NT2/D1 (cell line): ENCODE data around the gene MT2A.

Source experiments
- SUZ12 ChIP-seq: IDR thresholded peaks from 2 replicates; pipeline ENCODE4 v1.6.1; 2011; ENCODE audit not compliant: insufficient read length, insufficient read depth; ENCODE audit errors: extremely low read depth
- YY1 ChIP-seq: IDR thresholded peaks from 2 replicates; pipeline ENCODE4 v1.6.1; 2011; ENCODE audit not compliant: insufficient read length, insufficient read depth
- ZNF274 ChIP-seq: IDR thresholded peaks from 2 replicates; pipeline ENCODE4 v1.6.1; 2011; ENCODE audit warnings: mild to moderate bottlenecking, low read depth, low read length

DNA sequence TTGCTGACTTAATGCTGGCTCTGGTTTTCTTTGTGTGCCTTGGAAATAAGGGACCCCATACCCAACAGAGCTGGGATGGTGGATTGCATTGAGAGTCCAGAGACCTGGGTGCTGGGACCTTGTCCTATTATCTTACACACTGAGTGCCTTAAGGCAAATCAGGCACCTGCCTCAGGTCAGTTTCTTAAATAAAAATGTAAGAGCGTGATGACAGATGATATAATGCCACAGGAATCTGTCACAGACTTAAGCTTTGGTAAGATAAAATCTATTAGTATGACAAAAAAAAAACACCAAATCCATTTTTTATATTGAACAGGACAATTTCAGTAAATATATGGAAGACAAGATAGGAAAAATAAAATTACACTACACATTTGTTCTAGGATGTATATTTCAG, 31.7 kb downstream of the MT2A start:
- no peak for TF ChIP-seq YY1
- TF ChIP-seq ZNF274, result no peak
- no peak for TF ChIP-seq SUZ12
